K562 (cell line): ENCODE results near the gene CLIC3. TPM values are rescaled to one million over a fixed set of nuclear protein-coding genes. Genes with fewer than 3 reads are reported as not detected.

Source experiments
- ATAC-seq: fragments of 200-7000 bp; cut with Tn5 transposase; 3 replicates; pipeline ENCODE4 v1.9.1; 2020; ENCODE audit warnings: moderate library complexity
- BruUV-seq: library from RNA; stranded (reverse); fragments of 400-500 nt; replicated peaks from 2 replicates; lab custom pipeline; 2021; lab: Mats Ljungman, UMichigan
- CTCF ChIA-PET: fragments of 300-600 bp; formaldehyde crosslinking; extraction: SDS; loops from one replicate; lab custom pipeline; 2021; ENCODE audit warnings: low intra/inter-chr PET ratio; lab: Yijun Ruan, JAX
- POLR2A ChIA-PET: fragments of 300-600, 350-650 bp; sonication (Branson Sonifier 250); formaldehyde crosslinking; extraction: SDS; loops from one replicate; lab custom pipeline; 2021; ENCODE audit warnings: antibody characterized with exemption, inconsistent platforms; lab: Yijun Ruan, JAX
- DNase-seq, 4 experiments: peaks; one replicate each; pipeline versions ENCODE4 v3.0.0 to v3.0.0-alpha.2; 2011 to 2018; ENCODE audit warnings: low spot score in 3 of 4, mixed read lengths in 3 of 4; ENCODE audit errors: extremely low read depth in 1 of 4
- FAIRE-seq: peaks from 2 replicates; lab custom pipeline; 2011; peaks lifted over from hg19 to GRCh38; lab: Jason Lieb, UNC
- H2AFZ ChIP-seq: 2 replicates; pipeline ENCODE4 v1.6.0; 2011; ENCODE audit warnings: low read depth, low read length, control low read depth, inconsistent platforms
- H3K27ac ChIP-seq: fragments of 200-600 bp; 3 replicates; pipeline ENCODE4 v1.8.0; 2011; ENCODE audit warnings: low read depth, mild to moderate bottlenecking, control low read depth, inconsistent platforms, low read length, moderate library complexity, mixed read lengths; ENCODE audit errors: extremely low read depth
- H3K27me3 ChIP-seq, 2 experiments: fragments of 300-600 bp in 1 of 2; 2 replicates in 1 of 2; 3 replicates in 1 of 2; pipeline versions ENCODE4 v1.6.0 to v1.8.0; 2011; ENCODE audit warnings: inconsistent platforms in 2 of 2, low read length in 2 of 2, mild to moderate bottlenecking in 1 of 2, mixed read lengths in 1 of 2, moderate library complexity in 1 of 2; ENCODE audit not compliant: control insufficient read depth in 2 of 2, insufficient read depth in 2 of 2
- H3K36me3 ChIP-seq: fragments of 300-600 bp; 3 replicates; pipeline ENCODE4 v1.8.0; 2011; ENCODE audit warnings: mild to moderate bottlenecking, low read length, inconsistent platforms; ENCODE audit not compliant: control insufficient read depth, insufficient read depth
- H3K4me1 ChIP-seq, 2 experiments: fragments of 200-600 bp in 1 of 2; replicated peaks in 1 of 2; 2 replicates in 1 of 2; 3 replicates in 1 of 2; pipeline versions ENCODE4 v1.5.1 to v1.8.0; 2011; ENCODE audit warnings: inconsistent platforms in 2 of 2, low read length in 2 of 2, mild to moderate bottlenecking in 1 of 2, mixed read lengths in 1 of 2, moderate library complexity in 1 of 2; ENCODE audit not compliant: control insufficient read depth in 2 of 2, insufficient read depth in 2 of 2
- H3K4me2 ChIP-seq: 2 replicates; pipeline ENCODE4 v1.6.1; 2011; ENCODE audit warnings: low read length, control low read depth, inconsistent platforms, mixed read lengths; ENCODE audit not compliant: insufficient read depth
- H3K4me3 ChIP-seq: fragments of 200-600 bp; sonication (generic), shearing (Covaris generic); 2 replicates; pipeline ENCODE4 v1.5.1; 2016; ENCODE audit warnings: control low read depth, inconsistent platforms
- H3K79me2 ChIP-seq: fragments of 200-600 bp; 3 replicates; pipeline ENCODE4 v1.8.0; 2011; ENCODE audit warnings: low read length, inconsistent platforms; ENCODE audit not compliant: control insufficient read depth, insufficient read depth
- H3K9ac ChIP-seq, 2 experiments: 2 replicates each; pipeline versions ENCODE4 v1.6.0 to v1.6.1; 2011; ENCODE audit warnings: low read depth in 2 of 2, low read length in 2 of 2, control low read depth in 1 of 2, inconsistent platforms in 1 of 2, mild to moderate bottlenecking in 1 of 2, mixed read lengths in 1 of 2; ENCODE audit not compliant: insufficient read depth in 1 of 2
- H3K9me1 ChIP-seq: one replicate; pipeline ENCODE4 v1.6.0; 2011; ENCODE audit warnings: inconsistent platforms, mild to moderate bottlenecking, low read length, moderate library complexity; ENCODE audit not compliant: control insufficient read depth, insufficient read depth
- H3K9me3 ChIP-seq: replicated peaks from 2 replicates; pipeline ENCODE4 v1.5.1; 2011; ENCODE audit warnings: low read depth, low read length, inconsistent platforms; ENCODE audit not compliant: control insufficient read depth, insufficient read depth
- H4K20me1 ChIP-seq: replicated peaks from 2 replicates; pipeline ENCODE4 v1.6.1; 2011; ENCODE audit warnings: low read length, inconsistent platforms, mixed read lengths; ENCODE audit not compliant: control insufficient read depth, insufficient read depth
- HMGXB4 ChIP-seq: sonication (generic); formaldehyde crosslinking; IDR thresholded peaks from 2 replicates; pipeline ENCODE4 v1.8.1; 2023; ENCODE audit warnings: mild to moderate bottlenecking, missing genetic modification reagents
- SNAPC5 ChIP-seq: fragments of 250-450 bp; sonication (Bioruptor Pico); IDR thresholded peaks from 2 replicates; pipeline ENCODE4 v1.8.0; 2021; ENCODE audit warnings: moderate library complexity, mild to moderate bottlenecking, inconsistent platforms
- TEAD1 ChIP-seq, 2 experiments: fragments of 450-650 bp in 1 of 2; sonication (generic) in 1 of 2; formaldehyde crosslinking; IDR thresholded peaks; 2 replicates each; pipeline versions ENCODE4 v1.4.0 to v1.8.0; 2020 to 2022; ENCODE audit warnings: mild to moderate bottlenecking in 2 of 2, missing genetic modification reagents in 1 of 2
- TRIM24 ChIP-seq, 2 experiments: fragments of 450-650 bp; IDR thresholded peaks; 2 replicates each; pipeline ENCODE4 v1.6.1; 2016
- ZBTB26 ChIP-seq: fragments of 450-650 bp; formaldehyde crosslinking; IDR thresholded peaks from 2 replicates; pipeline ENCODE4 v1.4.0; 2022; ENCODE audit warnings: missing genetic modification characterization
- ZNF407 ChIP-seq: fragments of 450-650 bp; IDR thresholded peaks from 2 replicates; pipeline ENCODE4 v1.6.1; 2016; ENCODE audit warnings: low read depth
- ZNF507 ChIP-seq: conservative IDR thresholded peaks from 2 replicates; pipeline ENCODE4 v1.6.1; 2017; ENCODE audit warnings: missing genetic modification characterization, missing compliant biosample characterization
- WGBS: fragments of 100-300 bp; shearing (Covaris generic); methylation state at CpG from one replicate; pipeline ENCODE4 v1.1.6; 2016; ENCODE audit warnings: low coverage, mixed read lengths; ENCODE audit not compliant: insufficient coverage; ENCODE audit errors: missing lambda C conversion rate; 5-methylcytosine and 5-hydroxymethylcytosine counted together
- in situ Hi-C: fragments of 300-500 bp; cut with MboI; formaldehyde crosslinking; loops from 4 replicates; pipeline ENCODE4 v1.15.0; 2018; ENCODE audit warnings: inconsistent platforms, mixed read lengths
- intact Hi-C: fragments of 100-400 bp; cut with micrococcal nuclease; formaldehyde crosslinking; loops from 2 replicates; pipeline ENCODE4 v1.14.2; 2022
- polyA plus RNA-seq, 8 experiments: library from polyadenylated mRNA; depleted of rRNA in 4 of 8; stranded (reverse) in 5 of 8; unstranded in 3 of 8; fragments of >200 nt; fragmentation: Nextera tagmentation in 2 of 8; fragmentation: Illumina TruSeq in 1 of 8; extraction: Ambion mirVana in 2 of 8; extraction: Trizol in 1 of 8; gene quantifications; 2 replicates each; pipeline versions ENCODE4 v1.2.1 to v1.2.3, GENCODE V29; 2011 to 2014; ENCODE audit warnings: inconsistent platforms in 1 of 8, missing spikeins in 1 of 8
- total RNA-seq, 7 experiments: library from RNA; depleted of rRNA in 6 of 7; stranded (reverse); fragments of >200 nt in 6 of 7; fragmentation: Illumina TruSeq in 2 of 7; extraction: Trizol in 2 of 7; gene quantifications; 2 replicates each; pipeline versions ENCODE4 v1.2.1 to v1.2.3, GENCODE V29; 2011 to 2021; ENCODE audit warnings: low replicate concordance in 1 of 7

CLIC3 gene
- total and polyA plus RNA-seq, 9 of the 15 experiments (the other 6 are each of a cell fraction or from before 2014, with no cell fraction given): 0.27 to 0.29 TPM; not detected in 7

- H3K36me3 ChIP-seq: no peaks in the 10 kb centered on the region
- peaks cover 0 to 4% of the 10 kb centered on the region in 2 experiments; a peak in 2 of 5 replicates for H3K27me3 ChIP-seq
- POLR2A ChIA-PET: interaction anchor here (0.8 to 1.1 kb wide), 2 partner anchors 10 to 12 kb away, joined by 3 to 7 read pairs; no protein-coding TSS in a partner anchor
- DNase-seq (no peak), FAIRE-seq (no peak), ATAC-seq (no peak)
- H3K9ac ChIP-seq: peak overlapping the region in 1 of 2 experiments; percentile 76; a peak in 2 of 4 replicates
- no TSS peak for BruUV-seq
- no peak overlapping the region for H3K4me3 ChIP-seq
- 55% methylated on average over 15 of the region's 19 CpGs for WGBS
- no peak overlapping the region for H2AFZ ChIP-seq
- H3K27ac ChIP-seq: no peak overlapping the region
- H3K79me2 ChIP-seq: no peaks in the 10 kb centered on the region
- peaks cover 18 to 74% of the 10 kb centered on the region in 2 experiments; a peak in 4 of 5 replicates for H3K4me1 ChIP-seq
- H3K4me2 ChIP-seq: no peak overlapping the region
- H3K9me3 ChIP-seq: no peaks in the 10 kb centered on the region
- no peaks in the 10 kb centered on the region for H4K20me1 ChIP-seq
- CTCF ChIA-PET: no interaction called here
- intact Hi-C loops (no loop called here), in situ Hi-C loops (no loop called here)
- H3K9me1 ChIP-seq: no peaks in the 10 kb centered on the region
- TF ChIP-seq HMGXB4 (CRISPR knock-in tag) (no peak), TEAD1 (CRISPR knock-in tag; IDR thresholded peaks at IDR 0.05) (no peak), ZNF407 (no peak), SNAPC5 (CRISPR knock-in tag) (no peak), ZNF507 (tag) (no peak), TRIM24 (IDR thresholded peaks at IDR 0.05) (no peak), ZBTB26 (CRISPR knock-in tag) (no peak)
These were observed 36.0 kb downstream of the CLIC3 start for GRCh38 chr9:136960212-136960937.
